ENCODE data around the gene PPP2R3A.

DNA sequence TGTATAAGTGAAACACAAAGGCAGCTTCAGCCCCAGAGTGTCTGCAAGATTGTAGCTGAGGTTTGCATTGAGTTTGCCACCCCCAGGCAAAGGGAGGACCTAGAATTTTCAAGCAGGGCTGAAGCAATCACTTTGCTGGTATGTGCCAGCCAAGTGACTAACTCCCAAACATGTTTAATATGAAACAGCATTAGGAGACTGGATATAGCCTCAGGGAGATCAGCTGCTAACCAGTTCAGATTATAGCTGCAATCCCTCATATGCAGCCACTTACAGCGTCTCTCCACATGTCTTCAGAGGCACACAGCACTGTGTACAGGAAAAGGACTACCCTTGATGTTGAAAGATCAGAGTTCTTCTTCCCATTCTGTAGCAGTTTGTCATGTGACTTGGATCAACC, 38.4 kb upstream of the PPP2R3A start:
- no peak for TF ChIP-seq CTCF (IDR thresholded peaks at IDR 0.05)
- TF ChIP-seq POLR2A (IDR thresholded peaks at IDR 0.05) = no peak

All from right lobe of liver (tissue), 4 donors.